OCI-LY7 (cell line): ENCODE measurements around the gene ZBTB9.

Experiments used
- CTCF ChIP-seq: fragments of 200-600 bp; sonication (generic); conservative IDR thresholded peaks from 2 replicates; pipeline ENCODE4 v1.5.1; 2014; ENCODE audit warnings: mild to moderate bottlenecking, antibody characterized with exemption, low read length, moderate library complexity, mixed read lengths
- EZH2phosphoT487 ChIP-seq: fragments of 200-600 bp; sonication (generic); IDR thresholded peaks from 2 replicates; pipeline ENCODE4 v1.6.1; 2018; ENCODE audit warnings: low read depth, borderline replicate concordance, mild to moderate bottlenecking, mixed run types, antibody characterized with exemption, low read length, moderate library complexity, mixed read lengths

DNA sequence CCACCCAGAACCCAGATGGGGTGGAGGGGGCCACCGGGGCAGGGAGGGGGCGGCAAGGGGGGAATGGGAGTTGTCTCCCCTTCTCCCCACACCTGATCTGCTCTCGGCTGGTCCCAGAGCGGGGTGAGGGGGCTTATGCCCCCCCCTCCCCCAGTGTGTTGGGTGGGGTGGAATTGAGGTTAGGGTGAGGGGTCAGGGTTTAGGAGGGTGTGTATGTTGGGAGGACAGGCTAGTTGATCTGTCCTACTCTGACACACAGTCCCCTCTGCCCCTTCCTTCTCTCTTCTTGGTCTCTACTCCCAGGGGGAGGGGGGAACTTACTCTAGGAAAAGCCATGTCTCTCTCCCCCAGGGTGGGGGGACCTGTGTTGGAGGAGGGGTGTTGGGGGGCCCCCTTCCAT lies 1.9 kb upstream of the ZBTB9 start:
- TF ChIP-seq CTCF: no peak
- TF ChIP-seq EZH2phosphoT487: no peak
